SJCRH30 (cell line): Measurements from ENCODE around the gene INPP5K. TPM values are rescaled to one million over a fixed set of nuclear protein-coding genes. Genes with fewer than 3 reads are reported as not detected.
"Not testable (repeated sequence)": the region's sequence is repeated elsewhere in the genome, so short reads cannot be mapped to it uniquely, and the experiment has no call there.

Experiments used
- DNase-seq, 2 experiments: peaks; one replicate each; pipeline ENCODE4 v3.0.0-alpha.2; 2015 to 2020
- H3K27ac ChIP-seq: fragments of 250-450 bp; sonication (Bioruptor Pico); 2 replicates; pipeline ENCODE4 v1.5.1; 2020; ENCODE audit warnings: mild to moderate bottlenecking, moderate library complexity
- H3K27me3 ChIP-seq: fragments of 250-450 bp; sonication (Bioruptor Pico); 2 replicates; pipeline ENCODE4 v1.5.1; 2020; ENCODE audit warnings: mild to moderate bottlenecking, moderate library complexity
- H3K36me3 ChIP-seq: fragments of 250-450 bp; sonication (Bioruptor Pico); 2 replicates; pipeline ENCODE4 v1.5.1; 2020; ENCODE audit warnings: mild to moderate bottlenecking, moderate library complexity
- H3K4me1 ChIP-seq: fragments of 250-450 bp; sonication (Bioruptor Pico); 2 replicates; pipeline ENCODE4 v1.5.1; 2020; ENCODE audit warnings: mild to moderate bottlenecking, moderate library complexity
- H3K4me3 ChIP-seq: fragments of 250-450 bp; sonication (Bioruptor Pico); 2 replicates; pipeline ENCODE4 v1.5.1; 2020; ENCODE audit warnings: mild to moderate bottlenecking, moderate library complexity
- H3K9me3 ChIP-seq: fragments of 250-450 bp; sonication (Bioruptor Pico); replicated peaks from 2 replicates; pipeline ENCODE4 v1.5.1; 2020; ENCODE audit warnings: mild to moderate bottlenecking, moderate library complexity
- total RNA-seq: library from RNA; depleted of rRNA; stranded (reverse); fragments of >200 nt; shearing (Covaris generic); gene quantifications from 2 replicates; pipeline ENCODE4 v1.2.3, GENCODE V29; 2014; rRNA removed

The INPP5K gene
- total RNA-seq, 1 experiment from 2014 or later: 9.7 TPM

GRCh38 chr17:1455797-1456599, 60.4 kb downstream of the INPP5K start, which contains the start of gene CRK:
Gene CRK, minus strand, starts transcription at chr17:1456232. Its CDS starts 115 bp downstream, at chr17:1456117.
- H3K9me3 ChIP-seq: no peaks in the 10 kb centered on the region
- peak within 1 kb of the TSS; percentile 90 for H3K4me3 ChIP-seq
- H3K27me3 ChIP-seq: no peaks in the 10 kb centered on the region
- DNase-seq: peak; percentile 92
- peak within 1 kb of the TSS; percentile 69 for H3K27ac ChIP-seq
- H3K4me1 ChIP-seq: no peaks in the 10 kb centered on the region
- no peaks in the 10 kb centered on the region; the same call in 1 of the 2 replicates for H3K36me3 ChIP-seq

- Histone ChIP-seq H3K27me3 (no peaks in the 10 kb centered on the region), H3K9me3 (no peaks in the 10 kb centered on the region), H3K27ac (peak overlapping the region; percentile 69), H3K36me3 (no peaks in the 10 kb centered on the region; the same call in 1 of the 2 replicates), H3K4me1 (no peaks in the 10 kb centered on the region), H3K4me3 (peak overlapping the region; percentile 90)
- DNase-seq: peak; percentile 59 to 71
Measured at GRCh38 chr17:1455291-1455796, 61.1 kb downstream of the INPP5K start.

- H3K9me3 ChIP-seq: no peaks in the 10 kb centered on the region
Measured at GRCh38 chr17:1454541-1454940, 61.9 kb downstream of the INPP5K start.

GRCh38 chr17:1453694-1454093, 62.7 kb downstream of the INPP5K start:
- not testable (repeated sequence) for H3K27ac ChIP-seq, H3K9me3 ChIP-seq, H3K4me1 ChIP-seq, DNase-seq, H3K4me3 ChIP-seq, H3K36me3 ChIP-seq, H3K27me3 ChIP-seq

More at GRCh38 chr17:1454541-1454940, 61.9 kb downstream of the INPP5K start:
- H3K36me3 ChIP-seq: no peaks in the 10 kb centered on the region; the same call in 1 of the 2 replicates
- H3K27me3 ChIP-seq: no peaks in the 10 kb centered on the region
- no peaks in the 10 kb centered on the region for H3K4me1 ChIP-seq
- peak overlapping the region; percentile 90 for H3K4me3 ChIP-seq
- H3K27ac ChIP-seq: no peak overlapping the region
- DNase-seq: no peak

GRCh38 chr17:1452836-1453235, 63.6 kb downstream of the INPP5K start:
- Histone ChIP-seq H3K4me1 (no peaks in the 10 kb centered on the region), H3K36me3 (no peaks in the 10 kb centered on the region; the same call in 1 of the 2 replicates), H3K27ac (no peak overlapping the region), H3K27me3 (no peaks in the 10 kb centered on the region), H3K4me3 (no peak overlapping the region), H3K9me3 (no peaks in the 10 kb centered on the region)
- no peak for DNase-seq

- H3K4me1 ChIP-seq, H3K4me3 ChIP-seq, H3K27ac ChIP-seq, H3K27me3 ChIP-seq, H3K36me3 ChIP-seq, H3K9me3 ChIP-seq, DNase-seq: not testable (repeated sequence)
Measured at GRCh38 chr17:1450261-1450660, 66.2 kb downstream of the INPP5K start.

GRCh38 chr17:1449412-1449967, 66.9 kb downstream of the INPP5K start:
- no peaks in the 10 kb centered on the region for H3K9me3 ChIP-seq
- H3K4me1 ChIP-seq: no peaks in the 10 kb centered on the region
- no peak for DNase-seq
- no peak overlapping the region for H3K4me3 ChIP-seq
- no peak overlapping the region for H3K27ac ChIP-seq
- H3K27me3 ChIP-seq: no peaks in the 10 kb centered on the region
- H3K36me3 ChIP-seq: peaks cover 2% of the 10 kb centered on the region; the same call in 1 of the 2 replicates

- Histone ChIP-seq H3K27ac (no peak overlapping the region), H3K4me3 (no peak overlapping the region), H3K27me3 (no peaks in the 10 kb centered on the region), H3K36me3 (0 out of 2 replicates have a peak, but pooled peaks cover 2% of the 10 kb centered on the region), H3K4me1 (no peaks in the 10 kb centered on the region), H3K9me3 (no peaks in the 10 kb centered on the region)
- DNase-seq: no peak
Measured at GRCh38 chr17:1447052-1447451, 69.4 kb downstream of the INPP5K start.

- Histone ChIP-seq H3K27me3 (no peaks in the 10 kb centered on the region), H3K4me3 (no peak overlapping the region), H3K27ac (no peak overlapping the region), H3K4me1 (no peaks in the 10 kb centered on the region), H3K9me3 (no peaks in the 10 kb centered on the region), H3K36me3 (0 out of 2 replicates have a peak, but pooled peaks cover 2% of the 10 kb centered on the region)
- DNase-seq: no peak
Measured at GRCh38 chr17:1446201-1446600, 70.2 kb downstream of the INPP5K start.

- not testable (repeated sequence) for DNase-seq, H3K27me3 ChIP-seq, H3K9me3 ChIP-seq, H3K4me3 ChIP-seq, H3K36me3 ChIP-seq, H3K27ac ChIP-seq, H3K4me1 ChIP-seq
Measured at GRCh38 chr17:1445695-1446094, 70.7 kb downstream of the INPP5K start.

Other genes starting within 250 kb of the INPP5K start
- not detected in 2 replicates for gene BHLHA9, start 246.2 kb downstream of the INPP5K start, total RNA-seq
- gene TRARG1, start 236.9 kb downstream of the INPP5K start, total RNA-seq: not detected in 2 replicates
- gene YWHAE, start 116.4 kb downstream of the INPP5K start, total RNA-seq: 471 and 592 TPM in 2 replicates
- gene CRK, start 60.4 kb downstream of the INPP5K start, total RNA-seq: 39.4 and 41.3 TPM in 2 replicates
- 17.9 and 19.1 TPM in 2 replicates for gene MYO1C, start 23.9 kb downstream of the INPP5K start, total RNA-seq
- 17.2 and 21.5 TPM in 2 replicates for gene PITPNA, start 46.2 kb upstream of the INPP5K start, total RNA-seq
- gene SLC43A2, start 112.2 kb upstream of the INPP5K start, total RNA-seq: 0.63 and 0.66 TPM in 2 replicates
- gene SCARF1, start 129.1 kb upstream of the INPP5K start, total RNA-seq: 0.06 and 0.13 TPM in 2 replicates
- 0.28 and 0.67 TPM in 2 replicates for gene RILP, start 133.3 kb upstream of the INPP5K start, total RNA-seq
- gene PRPF8, start 168.3 kb upstream of the INPP5K start, total RNA-seq: 144 and 145 TPM in 2 replicates
- gene TLCD2, start 193.8 kb upstream of the INPP5K start, total RNA-seq: 1.2 and 1.3 TPM in 2 replicates
- 8.7 and 10.9 TPM in 2 replicates for gene WDR81, start 208.1 kb upstream of the INPP5K start, total RNA-seq
- gene SERPINF2, start 226.3 kb upstream of the INPP5K start, total RNA-seq: not detected in 2 replicates
- 182 TPM in 2 replicates for gene SERPINF1, start 245.4 kb upstream of the INPP5K start, total RNA-seq